Endothelial cell of coronary artery (primary cell): Measurements from ENCODE around the gene ZNF594. TPM values are rescaled to one million over a fixed set of nuclear protein-coding genes. Genes with fewer than 3 reads are reported as not detected.

Experiments used
- total RNA-seq: library from RNA; depleted of rRNA; stranded (reverse); fragments of >200 nt; gene quantifications from 2 replicates; pipeline ENCODE4 v1.2.3, GENCODE V29; 2014

ZNF594 gene
- 3.2 and 4.9 TPM in 2 replicates for total RNA-seq

DNA sequence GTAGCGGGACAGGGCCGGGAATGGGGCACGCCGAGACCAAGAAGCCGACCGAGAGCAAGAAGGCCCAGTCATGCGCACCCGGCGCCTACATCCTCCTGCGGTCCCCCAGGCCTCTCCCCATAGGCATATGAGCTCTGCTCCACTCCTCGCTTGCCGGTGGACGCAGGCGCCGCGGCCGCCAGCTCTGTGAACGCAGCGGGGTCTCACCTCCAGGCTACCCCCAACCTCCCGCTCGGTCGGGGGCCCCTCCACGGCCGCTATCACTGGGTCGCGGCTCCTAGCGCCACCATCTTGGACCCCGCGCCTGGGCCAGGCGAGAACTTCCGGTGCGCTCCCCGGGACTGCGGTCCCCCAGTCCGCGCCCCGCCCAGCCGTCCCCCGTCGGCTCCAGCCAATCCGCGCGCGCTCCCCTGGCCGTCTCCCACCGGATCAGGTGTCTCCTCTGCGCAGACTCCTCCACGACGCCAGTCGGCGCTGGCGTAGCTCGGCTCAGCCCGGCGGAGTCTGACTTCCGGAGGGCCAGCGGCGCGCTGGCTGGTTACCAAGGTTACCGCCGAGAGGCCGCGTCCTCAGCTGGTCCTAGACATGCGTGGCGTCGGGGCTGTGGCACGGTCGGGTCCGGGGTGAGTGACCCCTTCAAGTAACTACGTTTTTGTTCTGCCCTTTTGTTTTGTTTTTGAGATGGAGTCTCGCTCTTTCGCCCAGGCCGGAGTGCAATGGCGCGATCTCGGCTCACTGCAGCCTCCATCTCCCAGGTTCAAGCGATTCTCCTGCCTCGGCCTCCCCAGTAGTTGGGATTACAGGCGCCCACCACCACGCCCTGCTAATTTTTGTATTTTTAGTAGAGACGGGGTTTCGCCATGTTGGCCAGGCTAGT, at the start of gene ZNF594:
ZNF594 (minus strand) TSS at position 328 of the 877 bp plus-strand sequence. CDS start 7,612 bp downstream, outside the sequence.

DNA sequence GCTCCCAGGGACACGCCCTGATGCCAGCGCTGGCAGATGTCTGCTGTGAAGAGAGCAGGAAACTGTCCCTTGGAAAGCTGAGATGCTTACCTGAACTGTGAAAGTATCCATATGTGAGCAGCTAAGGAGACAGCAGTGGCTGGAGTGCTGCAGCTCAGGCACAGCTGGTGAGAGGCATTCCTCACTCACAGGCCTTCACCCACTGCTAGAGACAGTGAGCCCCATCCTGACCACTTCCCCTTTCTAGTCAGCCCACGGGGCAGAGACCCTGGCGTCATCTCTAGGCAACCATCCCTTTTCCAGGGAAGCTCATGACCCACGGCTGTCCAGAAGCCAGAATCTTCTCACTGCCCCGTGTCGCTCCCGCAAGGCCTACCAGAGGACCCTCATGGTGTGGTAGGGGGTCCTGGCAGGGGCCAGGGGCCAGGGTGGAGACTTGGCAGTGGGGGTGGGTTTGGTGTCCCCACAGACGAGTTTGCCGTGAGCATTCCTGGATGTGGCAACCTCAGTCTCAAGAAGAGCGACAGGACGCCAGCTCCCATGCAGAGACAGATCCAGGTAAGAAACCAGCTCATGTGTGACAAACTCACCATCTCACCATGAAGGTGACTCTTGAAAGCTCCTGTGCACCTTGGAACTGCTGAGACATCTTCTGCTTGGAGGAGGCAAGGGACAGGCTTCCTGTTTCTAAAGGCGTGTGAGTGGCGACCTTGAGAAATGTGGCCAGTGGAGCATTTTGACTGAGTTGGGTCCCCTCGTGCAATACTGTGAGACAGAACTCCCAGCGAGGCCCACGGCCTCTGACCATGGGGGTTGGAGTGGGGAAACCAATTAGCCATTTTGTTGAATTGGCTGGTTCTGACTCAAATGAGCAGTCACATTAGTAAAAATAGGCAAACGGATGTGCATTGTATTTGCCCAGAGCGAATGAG, 43.2 kb upstream of the ZNF594 start, which contains the start of gene SCIMP:
SCIMP (minus strand) TSS at position 216 of the 932 bp plus-strand sequence; CDS start at position 111, 105 bp downstream.

Other genes with a start within 250 kb of the ZNF594 start
- 806 and 926 TPM in 2 replicates for gene PFN1, start 243.3 kb downstream of the ZNF594 start, total RNA-seq
- 0.99 and 1.8 TPM in 2 replicates for gene ENO3, start 240.7 kb downstream of the ZNF594 start, total RNA-seq
- 56.9 and 63.6 TPM in 2 replicates for gene SPAG7, start 224.1 kb downstream of the ZNF594 start, total RNA-seq
- gene CAMTA2, start 204.2 kb downstream of the ZNF594 start, total RNA-seq: 4.3 and 13.7 TPM in 2 replicates
- gene INCA1, start 194.3 kb downstream of the ZNF594 start, total RNA-seq: 0.18 and 0.56 TPM in 2 replicates
- gene KIF1C, start 193.9 kb downstream of the ZNF594 start, total RNA-seq: 132 and 141 TPM in 2 replicates
- gene SLC52A1, start 156.4 kb downstream of the ZNF594 start, total RNA-seq: under 0.01 and 0.09 TPM in 2 replicates
- 0.90 and 1.7 TPM in 2 replicates for gene ZFP3, start 113.4 kb downstream of the ZNF594 start, total RNA-seq
- gene ZNF232, start 80.0 kb downstream of the ZNF594 start, total RNA-seq: 5.4 and 6.4 TPM in 2 replicates
- gene USP6, start 75.8 kb downstream of the ZNF594 start, total RNA-seq: under 0.01 TPM in 1 of 2 replicates, not detected in the other
- not detected in 2 replicates for gene SCIMP, start 43.0 kb upstream of the ZNF594 start, total RNA-seq
- gene RABEP1, start 90.4 kb upstream of the ZNF594 start, total RNA-seq: 39.8 and 47.9 TPM in 2 replicates
- gene NUP88, start 227.8 kb upstream of the ZNF594 start, total RNA-seq: 85.7 and 116 TPM in 2 replicates
- 53.2 and 57.1 TPM in 2 replicates for gene RPAIN, start 228.3 kb upstream of the ZNF594 start, total RNA-seq
- gene C1QBP, start 247.3 kb upstream of the ZNF594 start, total RNA-seq: 239 and 334 TPM in 2 replicates